HCT116 (cell line): ENCODE results near the gene UPF2.

Experiments
- EZH2 ChIP-seq: fragments of 200-600 bp; sonication (generic); IDR thresholded peaks from 2 replicates; pipeline ENCODE4 v1.6.1; 2017; ENCODE audit warnings: antibody characterized with exemption, mixed run types
- EZH2phosphoT487 ChIP-seq: fragments of 200-600 bp; IDR thresholded peaks from 2 replicates; pipeline ENCODE4 v1.6.1; 2018; ENCODE audit warnings: antibody characterized with exemption, borderline replicate concordance
- POLR2A ChIP-seq: IDR thresholded peaks from 2 replicates; pipeline ENCODE4 v1.7.0; 2011; ENCODE audit warnings: borderline replicate concordance; ENCODE audit not compliant: insufficient read depth, insufficient read length; ENCODE audit errors: extremely low read depth
- SIN3A ChIP-seq: IDR thresholded peaks from 2 replicates; pipeline ENCODE4 v1.6.1; 2012; ENCODE audit warnings: low read depth
- SP1 ChIP-seq: IDR thresholded peaks from 2 replicates; pipeline ENCODE4 v1.6.1; 2012; ENCODE audit warnings: low read depth
- YY1 ChIP-seq: IDR thresholded peaks from 2 replicates; pipeline ENCODE4 v1.6.1; 2011; ENCODE audit warnings: low read length, low read depth, moderate library complexity, mild to moderate bottlenecking; ENCODE audit not compliant: insufficient replicate concordance; ENCODE audit errors: extremely low read depth
- TF ChIP-seq, protein P1 (sequence below), 3 experiments: fragments of 200-600 bp in 1 of 3; sonication (generic) in 1 of 3; IDR thresholded peaks in 2 of 3; conservative IDR thresholded peaks in 1 of 3; 2 replicates each; pipeline ENCODE4 v1.5.1; 2012 to 2017; ENCODE audit warnings: low read depth in 2 of 3, low read length in 2 of 3, antibody characterized with exemption in 1 of 3, borderline replicate concordance in 1 of 3, control low read depth in 1 of 3, mild to moderate bottlenecking in 1 of 3, mixed read lengths in 1 of 3, mixed run types in 1 of 3, moderate library complexity in 1 of 3; ENCODE audit not compliant: insufficient read depth in 1 of 3

DNA sequence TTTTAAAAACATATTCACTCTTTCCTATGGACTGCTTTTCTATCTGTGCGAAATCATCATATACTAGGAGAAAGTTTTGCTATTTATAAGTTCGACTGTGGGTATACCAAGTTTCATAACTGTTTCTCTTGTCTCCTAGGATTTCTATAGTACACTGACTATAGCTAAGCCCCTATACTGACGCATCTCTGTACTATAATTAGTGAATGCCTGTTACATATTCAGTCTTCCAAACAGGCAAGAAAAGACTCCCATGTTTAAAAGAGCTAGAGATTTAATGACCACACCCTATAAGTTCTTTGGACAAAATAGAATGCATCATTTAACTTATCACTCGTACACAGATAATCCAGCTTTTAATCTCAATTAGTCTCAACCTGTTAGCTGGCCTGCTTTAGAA, 80.8 kb downstream of the UPF2 start:
- TF ChIP-seq, protein P1, sequence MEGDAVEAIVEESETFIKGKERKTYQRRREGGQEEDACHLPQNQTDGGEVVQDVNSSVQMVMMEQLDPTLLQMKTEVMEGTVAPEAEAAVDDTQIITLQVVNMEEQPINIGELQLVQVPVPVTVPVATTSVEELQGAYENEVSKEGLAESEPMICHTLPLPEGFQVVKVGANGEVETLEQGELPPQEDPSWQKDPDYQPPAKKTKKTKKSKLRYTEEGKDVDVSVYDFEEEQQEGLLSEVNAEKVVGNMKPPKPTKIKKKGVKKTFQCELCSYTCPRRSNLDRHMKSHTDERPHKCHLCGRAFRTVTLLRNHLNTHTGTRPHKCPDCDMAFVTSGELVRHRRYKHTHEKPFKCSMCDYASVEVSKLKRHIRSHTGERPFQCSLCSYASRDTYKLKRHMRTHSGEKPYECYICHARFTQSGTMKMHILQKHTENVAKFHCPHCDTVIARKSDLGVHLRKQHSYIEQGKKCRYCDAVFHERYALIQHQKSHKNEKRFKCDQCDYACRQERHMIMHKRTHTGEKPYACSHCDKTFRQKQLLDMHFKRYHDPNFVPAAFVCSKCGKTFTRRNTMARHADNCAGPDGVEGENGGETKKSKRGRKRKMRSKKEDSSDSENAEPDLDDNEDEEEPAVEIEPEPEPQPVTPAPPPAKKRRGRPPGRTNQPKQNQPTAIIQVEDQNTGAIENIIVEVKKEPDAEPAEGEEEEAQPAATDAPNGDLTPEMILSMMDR (IDR thresholded peaks at IDR 0.05 in 2 of 3, conservative IDR thresholded peaks at IDR 0.05 in 1 of 3; ENCODE audit: borderline replicate concordance in 1 of 3, insufficient read depth in 1 of 3, low read depth in 2 of 3, low read length in 2 of 3) = no peak
- TF ChIP-seq EZH2 (no peak), SP1 (no peak), YY1 (no peak), EZH2phosphoT487 (no peak), SIN3A (no peak), POLR2A (no peak)
